HL-60 (cell line): ENCODE results near the gene OBI1.

Experiments used
- DNase-seq, 2 experiments: peaks; one replicate each; pipeline ENCODE4 v3.0.0-alpha.2; 2010 to 2020; ENCODE audit warnings: low read depth in 1 of 2, low spot score in 1 of 2
- H3K27ac ChIP-seq: fragments of 250-450 bp; sonication (Bioruptor Pico); replicated peaks from 2 replicates; pipeline ENCODE4 v1.5.1; 2020; ENCODE audit warnings: mild to moderate bottlenecking, moderate library complexity
- H3K27me3 ChIP-seq: fragments of 250-450 bp; sonication (Bioruptor Pico); 2 replicates; pipeline ENCODE4 v1.5.1; 2021; ENCODE audit warnings: mild to moderate bottlenecking, moderate library complexity; ENCODE audit not compliant: insufficient read depth, poor library complexity, severe bottlenecking
- H3K4me3 ChIP-seq: replicated peaks from 2 replicates; pipeline ENCODE4 v1.5.1; 2011; ENCODE audit warnings: mild to moderate bottlenecking, control low read depth, low read length; ENCODE audit not compliant: insufficient read depth
- CTCF ChIP-seq: IDR thresholded peaks from one replicate; pipeline ENCODE4 v1.5.1; 2011; ENCODE audit warnings: low read length, control low read depth, inconsistent platforms; ENCODE audit not compliant: insufficient read depth
- GABPA ChIP-seq: IDR thresholded peaks from 2 replicates; pipeline ENCODE4 v1.6.1; 2012; ENCODE audit warnings: low read depth
- POLR2AphosphoS5 ChIP-seq: IDR thresholded peaks from 2 replicates; pipeline ENCODE4 v1.6.1; 2012; ENCODE audit warnings: low read depth
- REST ChIP-seq: IDR thresholded peaks from 2 replicates; pipeline ENCODE4 v1.6.1; 2012; ENCODE audit warnings: low read depth; ENCODE audit not compliant: insufficient replicate concordance
- SPI1 ChIP-seq: IDR thresholded peaks from 2 replicates; pipeline ENCODE4 v1.6.1; 2012; ENCODE audit warnings: low read depth, mild to moderate bottlenecking, borderline replicate concordance

Gene OBI1

GRCh38 chr13:78652651-78653050 is 6.3 kb downstream of the OBI1 start:
- H3K4me3 ChIP-seq = no peak overlapping the region
- no peaks in the 10 kb centered on the region for H3K27me3 ChIP-seq
- no peak for TF ChIP-seq CTCF
- no peak for TF ChIP-seq GABPA
- TF ChIP-seq REST = no peak
- TF ChIP-seq POLR2AphosphoS5 = no peak
- no peak for TF ChIP-seq SPI1
- DNase-seq = no peak
- no peak overlapping the region for H3K27ac ChIP-seq

GRCh38 chr13:78650717-78651083 is 8.3 kb downstream of the OBI1 start:
- no peak for DNase-seq
- Histone ChIP-seq H3K27me3 (no peaks in the 10 kb centered on the region), H3K27ac (no peak overlapping the region), H3K4me3 (no peak overlapping the region)
- TF ChIP-seq POLR2AphosphoS5 = no peak
- no peak for TF ChIP-seq SPI1
- no peak for TF ChIP-seq CTCF
- no peak for TF ChIP-seq GABPA
- no peak for TF ChIP-seq REST

GRCh38 chr13:78649997-78650716 is 8.8 kb downstream of the OBI1 start:
- no peak overlapping the region for H3K4me3 ChIP-seq
- H3K27ac ChIP-seq = no peak overlapping the region
- H3K27me3 ChIP-seq = no peaks in the 10 kb centered on the region
- DNase-seq = peak in 1 of 2 experiments; percentile 47
- TF ChIP-seq REST = no peak
- no peak for TF ChIP-seq GABPA
- TF ChIP-seq POLR2AphosphoS5 = no peak
- TF ChIP-seq CTCF = no peak
- TF ChIP-seq SPI1 = no peak
